NCI-H510A treated with DMSO at 0.1 percent for 48 hours (cell line): ENCODE results near the gene VOPP1.
A peak's percentile ranks its signal among the peaks of the same experiment; 100 is the strongest.
"Not testable (repeated sequence)": the region's sequence is repeated elsewhere in the genome, so short reads cannot be mapped to it uniquely, and the experiment has no call there.

Experiments
- DNase-seq: peaks from one replicate; lab custom pipeline; 2025; lab: John Stamatoyannopoulos, UW

The VOPP1 gene

GRCh38 chr7:55572378-55573233 lies at the start of gene VOPP1:
TSS of gene VOPP1 (minus strand) at chr7:55572502. CDS start at chr7:55572324, 178 bp downstream.
- DNase-seq = peak; percentile 72

GRCh38 chr7:55618913-55619312 lies 46.6 kb upstream of the VOPP1 start:
- DNase-seq = no peak

- DNase-seq = not testable (repeated sequence)
These were observed 42.2 kb upstream of the VOPP1 start for GRCh38 chr7:55614365-55615064.

GRCh38 chr7:55609726-55610125 lies 37.4 kb upstream of the VOPP1 start:
- DNase-seq = not testable (repeated sequence)

- DNase-seq = not testable (repeated sequence)
These were observed 33.4 kb upstream of the VOPP1 start for GRCh38 chr7:55605661-55606060.

GRCh38 chr7:55597944-55598499 lies 25.7 kb upstream of the VOPP1 start:
- DNase-seq = peak; percentile 9

- DNase-seq = not testable (repeated sequence)
These were observed 25.0 kb upstream of the VOPP1 start for GRCh38 chr7:55597214-55597739.

- DNase-seq = no peak
These were observed 23.2 kb upstream of the VOPP1 start for GRCh38 chr7:55595511-55595910.

- no peak for DNase-seq
These were observed 22.6 kb upstream of the VOPP1 start for GRCh38 chr7:55594870-55595269.

- DNase-seq = no peak
These were observed 22.1 kb upstream of the VOPP1 start for GRCh38 chr7:55594414-55594813.

- DNase-seq = peak; percentile 75
These were observed 21.4 kb upstream of the VOPP1 start for GRCh38 chr7:55593515-55594318.

- no peak for DNase-seq
These were observed 20.8 kb upstream of the VOPP1 start for GRCh38 chr7:55593172-55593514.

- DNase-seq = no peak
These were observed 20.2 kb upstream of the VOPP1 start for GRCh38 chr7:55592492-55592891.

GRCh38 chr7:55591282-55591931 lies 19.1 kb upstream of the VOPP1 start:
- no peak for DNase-seq

- no peak for DNase-seq
These were observed 18.4 kb upstream of the VOPP1 start for GRCh38 chr7:55590517-55591281.

GRCh38 chr7:55589905-55590304 lies 17.6 kb upstream of the VOPP1 start:
- no peak for DNase-seq

GRCh38 chr7:55588976-55589604 lies 16.8 kb upstream of the VOPP1 start:
- DNase-seq = no peak

GRCh38 chr7:55588379-55588699 lies 16.0 kb upstream of the VOPP1 start:
- DNase-seq = no peak

GRCh38 chr7:55587687-55588378 lies 15.5 kb upstream of the VOPP1 start:
- DNase-seq = no peak

GRCh38 chr7:55582656-55583055 lies 10.4 kb upstream of the VOPP1 start:
- DNase-seq = not testable (repeated sequence)
